Mononuclear cell (primary cell): Measurements from ENCODE around the gene KRT23. TPM values are rescaled to one million over a fixed set of nuclear protein-coding genes. Genes with fewer than 3 reads are reported as not detected.

Source experiments
- H3K27me3 ChIP-seq: 2 replicates; pipeline ENCODE4 v1.6.0; 2011; ENCODE audit warnings: low read length, control low read depth; ENCODE audit not compliant: insufficient read depth
- H3K4me1 ChIP-seq: 2 replicates; pipeline ENCODE4 v1.5.1; 2011; ENCODE audit warnings: mild to moderate bottlenecking, low read length, control low read depth; ENCODE audit not compliant: insufficient read depth
- H3K4me3 ChIP-seq: 2 replicates; pipeline ENCODE4 v1.5.1; 2011; ENCODE audit warnings: mild to moderate bottlenecking, low read length, moderate library complexity
- H3K9me3 ChIP-seq: 2 replicates; pipeline ENCODE4 v1.5.1; 2011; ENCODE audit warnings: low read depth, mild to moderate bottlenecking, control low read depth, low read length
- total RNA-seq: library from RNA; depleted of rRNA; stranded (reverse); fragments of >200 nt; gene quantifications from one replicate; pipeline ENCODE4 v1.2.3, GENCODE V29; 2012

The KRT23 gene
- total RNA-seq, 1 donor, result 0.52 TPM

DNA sequence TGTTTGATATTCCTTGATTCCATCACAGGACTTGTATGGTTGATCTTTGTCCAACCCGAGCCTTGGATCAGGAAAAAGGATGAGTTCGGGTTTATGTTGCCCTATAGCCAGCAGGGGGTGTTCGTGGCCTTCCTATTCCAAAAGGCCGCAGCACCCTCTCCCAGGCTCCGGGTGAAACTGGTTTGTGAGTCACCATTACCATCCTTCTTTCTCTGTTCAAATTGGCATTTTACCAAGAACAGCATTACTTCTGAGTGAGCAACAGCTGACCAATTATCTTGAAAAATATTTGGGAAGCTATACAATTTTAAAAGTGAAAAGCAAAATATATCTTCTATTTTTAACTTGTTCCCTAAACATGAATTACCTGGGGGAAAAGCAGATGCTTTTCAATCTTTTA lies 28.1 kb downstream of the KRT23 start:
- no peaks in the 10 kb centered on the region for H3K9me3 ChIP-seq
- H3K4me3 ChIP-seq, result no peak overlapping the region
- H3K27me3 ChIP-seq, result peaks cover 15% of the 10 kb centered on the region
- peaks cover 38% of the 10 kb centered on the region for H3K4me1 ChIP-seq

DNA sequence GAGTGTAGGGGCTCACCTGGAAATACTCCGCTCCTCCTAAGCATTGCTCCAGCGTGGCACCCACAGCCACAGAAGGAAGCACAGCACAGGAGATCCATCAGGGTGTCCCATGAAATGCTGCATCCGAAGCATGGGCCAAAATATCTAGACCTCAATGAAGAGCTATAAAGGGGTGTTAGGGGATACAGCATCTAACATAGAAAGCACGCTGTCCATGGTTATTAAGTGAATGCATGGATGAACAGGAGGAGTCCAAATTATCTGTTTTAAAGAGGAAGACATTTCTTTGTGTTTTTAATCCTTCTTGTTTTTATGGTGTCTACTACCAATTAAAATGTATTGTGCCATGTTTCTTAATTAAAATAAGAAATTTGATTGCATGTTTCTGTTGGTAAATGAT lies 30.8 kb downstream of the KRT23 start:
- Histone ChIP-seq H3K4me3 (no peak overlapping the region), H3K9me3 (no peaks in the 10 kb centered on the region), H3K27me3 (peaks cover 15% of the 10 kb centered on the region), H3K4me1 (peaks cover 23% of the 10 kb centered on the region)

DNA sequence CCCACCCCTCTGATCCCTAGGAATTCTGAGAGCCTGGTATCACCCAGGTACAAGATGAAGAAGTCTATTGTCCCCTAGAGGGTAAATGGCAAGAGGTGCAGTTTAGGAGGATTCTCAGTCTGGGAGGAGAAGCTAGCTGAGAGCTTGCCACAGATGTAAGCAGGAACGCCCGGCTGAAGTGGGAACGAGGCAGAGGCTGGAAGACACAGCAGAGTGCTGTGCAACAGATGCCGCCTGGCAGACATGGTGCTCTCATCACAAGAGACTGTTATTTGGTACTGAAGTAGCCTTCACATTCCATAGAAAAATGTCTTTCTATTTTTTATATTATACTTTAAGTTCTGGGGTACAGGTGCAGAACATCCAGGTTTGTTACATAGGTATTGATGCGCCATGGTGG lies 32.1 kb downstream of the KRT23 start:
- Histone ChIP-seq H3K4me1 (peaks cover 21% of the 10 kb centered on the region), H3K9me3 (no peaks in the 10 kb centered on the region), H3K27me3 (peaks cover 15% of the 10 kb centered on the region), H3K4me3 (no peak overlapping the region)

DNA sequence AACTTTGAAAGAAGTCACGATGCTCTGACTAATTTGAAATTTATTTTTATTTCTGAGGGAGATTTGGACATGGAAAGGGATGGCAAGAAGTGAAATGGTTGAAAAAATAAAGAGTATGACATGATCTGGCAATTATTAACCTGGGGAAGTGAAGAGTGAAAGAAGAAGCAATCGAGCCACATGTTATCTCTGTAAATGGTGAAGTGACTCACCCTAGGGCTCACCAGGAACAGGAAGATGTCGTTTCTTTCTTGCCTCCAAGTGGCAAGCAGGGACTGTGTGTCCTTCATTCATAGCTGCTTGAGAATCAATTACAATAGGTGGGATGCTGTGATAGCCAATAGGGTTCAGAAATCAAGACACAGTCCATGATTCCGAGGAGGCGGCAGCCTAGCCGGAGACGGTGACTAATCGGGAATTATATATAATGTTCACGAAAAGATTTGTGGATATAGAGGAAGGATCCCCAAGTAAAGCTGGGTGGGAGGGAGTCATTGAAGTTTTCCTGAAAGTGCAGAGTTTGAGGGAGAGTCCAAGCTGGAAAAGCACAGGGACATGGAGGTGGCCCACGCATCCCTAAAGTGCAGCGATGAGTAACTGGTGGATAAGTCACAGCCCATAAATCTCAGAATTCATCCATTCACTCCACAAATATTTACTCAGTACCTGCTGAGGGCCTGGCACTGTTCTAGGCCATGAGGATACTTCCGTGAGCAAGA lies 34.2 kb downstream of the KRT23 start:
- peaks cover 13% of the 10 kb centered on the region for H3K4me1 ChIP-seq
- H3K27me3 ChIP-seq, result peaks cover 5% of the 10 kb centered on the region
- H3K4me3 ChIP-seq, result no peak overlapping the region
- no peaks in the 10 kb centered on the region for H3K9me3 ChIP-seq

DNA sequence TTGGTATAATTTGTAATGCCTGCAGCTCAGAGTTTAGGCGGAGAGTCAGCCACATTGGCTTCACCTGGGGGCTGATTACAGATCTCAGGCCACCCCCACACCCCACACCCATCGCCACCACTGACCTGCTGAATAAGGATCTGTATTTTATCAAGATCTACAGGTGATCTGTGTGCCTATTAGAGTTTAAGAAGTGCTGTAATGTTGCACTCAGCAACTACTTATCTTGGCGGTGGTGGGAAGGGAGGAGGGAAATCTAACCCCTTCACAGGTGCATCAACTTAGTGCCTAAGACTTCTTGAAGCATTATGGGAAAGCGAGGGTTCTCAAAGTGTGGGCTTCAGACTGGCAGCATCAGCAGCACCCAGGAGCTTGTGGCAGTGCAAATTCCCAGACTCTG lies 34.9 kb downstream of the KRT23 start:
- Histone ChIP-seq H3K4me3 (no peak overlapping the region), H3K27me3 (no peaks in the 10 kb centered on the region), H3K9me3 (no peaks in the 10 kb centered on the region), H3K4me1 (peaks cover 13% of the 10 kb centered on the region)

GRCh38 chr17:40901981-40902474 lies 35.4 kb downstream of the KRT23 start:
- Histone ChIP-seq H3K4me3 (no peak overlapping the region), H3K27me3 (no peaks in the 10 kb centered on the region), H3K4me1 (peaks cover 13% of the 10 kb centered on the region), H3K9me3 (no peaks in the 10 kb centered on the region)

GRCh38 chr17:40900809-40901356 lies 36.6 kb downstream of the KRT23 start:
- Histone ChIP-seq H3K9me3 (no peaks in the 10 kb centered on the region), H3K27me3 (no peaks in the 10 kb centered on the region), H3K4me3 (no peak overlapping the region), H3K4me1 (peaks cover 13% of the 10 kb centered on the region)

GRCh38 chr17:40896916-40897455 lies 40.5 kb downstream of the KRT23 start:
- Histone ChIP-seq H3K4me1 (no peaks in the 10 kb centered on the region), H3K27me3 (no peaks in the 10 kb centered on the region), H3K9me3 (no peaks in the 10 kb centered on the region), H3K4me3 (no peak overlapping the region)

DNA sequence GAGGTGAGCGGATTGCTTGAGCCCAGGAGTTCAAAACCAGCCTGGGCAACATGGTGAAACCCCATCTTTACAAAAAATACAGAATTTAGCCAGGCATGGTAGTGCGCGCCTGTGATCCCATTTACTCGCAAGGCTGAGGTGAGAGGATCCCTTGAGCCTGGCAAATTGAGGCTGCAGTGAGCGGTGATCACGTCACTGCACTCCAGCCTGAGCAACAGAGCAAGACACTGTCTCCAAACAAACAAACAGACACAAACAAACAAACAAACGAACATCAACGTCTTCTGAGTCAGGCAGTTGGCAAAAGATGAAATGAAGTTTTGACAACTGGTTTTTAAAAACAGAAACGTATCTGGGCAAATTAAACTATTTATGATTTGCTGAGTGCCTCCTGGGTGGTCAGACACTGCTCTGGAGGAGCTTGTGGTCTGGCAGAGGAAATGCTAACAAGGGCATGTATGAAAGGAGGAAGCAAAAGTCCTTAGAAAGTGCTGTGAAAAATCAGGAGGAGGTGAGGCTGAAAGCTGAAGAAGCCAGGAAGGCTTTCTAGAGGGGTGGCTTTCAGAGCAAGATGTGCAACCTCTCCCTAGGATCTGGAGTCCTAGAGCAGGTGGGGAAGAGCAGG lies 42.2 kb downstream of the KRT23 start:
- Histone ChIP-seq H3K9me3 (no peaks in the 10 kb centered on the region), H3K27me3 (peaks cover 5% of the 10 kb centered on the region), H3K4me3 (no peak overlapping the region), H3K4me1 (no peaks in the 10 kb centered on the region)

DNA sequence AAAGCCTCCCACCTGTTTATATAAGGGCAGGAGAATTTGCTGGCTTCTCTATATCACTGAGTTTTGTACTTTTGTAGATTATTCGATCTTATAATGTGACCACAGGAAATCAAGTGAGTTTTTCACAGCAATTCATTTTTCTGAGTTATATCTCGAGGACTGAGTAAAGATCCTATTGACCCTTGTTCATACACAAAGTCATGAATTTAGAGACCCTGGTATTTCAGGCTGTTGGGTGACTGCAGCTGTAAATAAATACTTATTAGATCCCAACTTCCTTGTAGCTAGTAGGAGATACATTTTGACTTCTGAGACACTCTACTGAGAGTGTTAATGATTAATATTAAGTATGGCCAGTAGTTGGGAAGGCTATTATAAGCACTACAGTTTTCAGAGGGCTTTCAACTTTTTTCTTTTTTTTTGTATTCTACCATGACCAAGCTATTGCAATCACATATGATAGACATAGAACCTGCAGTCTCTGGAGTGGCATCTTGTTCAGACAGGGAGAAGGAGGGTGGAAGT lies 49.2 kb downstream of the KRT23 start:
- peaks cover 40% of the 10 kb centered on the region for H3K27me3 ChIP-seq
- H3K4me3 ChIP-seq, result no peak overlapping the region
- H3K9me3 ChIP-seq, result no peaks in the 10 kb centered on the region
- no peaks in the 10 kb centered on the region for H3K4me1 ChIP-seq

GRCh38 chr17:40886090-40886489 lies 51.4 kb downstream of the KRT23 start:
- H3K27me3 ChIP-seq, result peaks cover 40% of the 10 kb centered on the region
- H3K4me3 ChIP-seq, result no peak overlapping the region
- no peaks in the 10 kb centered on the region for H3K9me3 ChIP-seq
- H3K4me1 ChIP-seq, result no peaks in the 10 kb centered on the region

DNA sequence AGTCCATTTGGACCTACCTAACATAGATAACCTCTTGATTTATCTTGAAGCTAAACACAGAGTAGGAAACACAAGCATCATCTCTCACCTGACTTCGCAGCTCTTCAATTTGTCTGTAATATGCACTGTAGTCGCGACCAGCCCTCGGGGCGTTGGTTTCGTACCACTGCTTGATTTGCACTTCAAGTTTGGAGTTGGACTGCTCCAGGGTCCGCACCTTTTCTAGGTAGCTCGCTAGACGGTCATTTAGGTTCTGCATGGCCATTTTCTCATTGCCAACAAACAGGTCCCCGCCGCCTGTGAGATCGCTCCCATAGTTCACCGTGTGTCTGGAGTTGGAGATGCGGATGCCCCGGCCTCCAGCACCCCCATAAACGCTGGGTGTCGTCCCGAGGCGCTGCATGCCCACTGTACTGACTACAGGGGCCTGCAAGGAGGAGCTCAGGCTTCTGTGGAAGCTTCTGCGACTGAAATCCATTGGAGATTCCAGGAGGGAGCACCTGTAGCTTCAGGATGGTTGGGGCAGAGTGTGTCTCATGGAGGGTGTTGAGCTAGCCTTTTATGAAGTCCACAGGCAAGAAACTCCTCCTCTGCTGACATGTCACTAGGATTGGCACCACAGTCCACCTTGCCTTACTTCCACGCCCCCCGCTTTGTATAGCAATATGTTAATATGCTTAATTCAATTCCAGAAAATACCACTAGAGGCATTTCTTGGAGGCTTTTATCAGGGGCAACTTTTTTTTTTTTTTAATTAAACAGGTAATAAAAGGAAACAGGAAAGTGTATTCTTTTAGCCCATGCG lies 52.5 kb downstream of the KRT23 start, which contains the start of gene KRT20:
KRT20 (minus strand) TSS at position 535 of the 805 bp plus-strand sequence; CDS start at position 478, 57 bp downstream.
- peaks cover 35% of the 10 kb centered on the region for H3K27me3 ChIP-seq
- no peak within 1 kb of the TSS for H3K4me3 ChIP-seq
- no peaks in the 10 kb centered on the region for H3K4me1 ChIP-seq
- no peaks in the 10 kb centered on the region for H3K9me3 ChIP-seq

DNA sequence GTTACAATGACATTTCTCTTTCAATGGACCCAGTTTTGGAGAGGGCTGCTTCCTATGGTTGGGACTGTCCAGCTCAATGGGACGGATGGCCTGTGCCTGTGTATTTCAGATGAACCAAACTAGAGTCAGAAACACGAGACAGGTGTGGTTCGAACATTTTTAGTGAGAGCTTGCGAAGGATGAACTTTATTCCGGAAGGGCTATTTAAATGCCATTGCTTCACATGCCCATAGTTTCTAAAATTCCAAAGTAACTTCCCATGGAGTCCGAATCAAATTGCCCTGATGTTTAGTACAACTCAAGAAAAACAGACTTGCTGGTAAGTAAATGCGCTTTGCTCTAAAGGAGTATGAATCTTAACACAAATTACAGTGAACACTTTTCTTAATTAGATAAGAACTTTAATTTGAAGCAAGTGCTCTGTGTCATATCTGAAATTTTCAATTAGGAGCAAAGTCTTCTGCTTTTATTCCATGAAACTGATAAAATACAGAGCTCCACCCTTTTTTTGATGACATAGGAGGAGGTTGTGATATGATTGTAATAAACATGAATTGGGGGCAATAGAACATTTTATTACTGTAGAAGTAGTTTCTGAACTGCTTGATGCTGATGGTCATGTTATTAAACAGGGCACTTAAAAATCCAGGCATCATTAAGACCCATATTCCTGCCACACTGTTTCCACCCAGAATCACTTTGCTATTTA lies 53.7 kb downstream of the KRT23 start:
- no peaks in the 10 kb centered on the region for H3K9me3 ChIP-seq
- H3K4me1 ChIP-seq, result no peaks in the 10 kb centered on the region
- H3K27me3 ChIP-seq, result peaks cover 25% of the 10 kb centered on the region
- no peak overlapping the region for H3K4me3 ChIP-seq

- Histone ChIP-seq H3K27me3 (peaks cover 18% of the 10 kb centered on the region), H3K9me3 (no peaks in the 10 kb centered on the region), H3K4me1 (no peaks in the 10 kb centered on the region), H3K4me3 (no peak overlapping the region)
These were observed 54.4 kb downstream of the KRT23 start for GRCh38 chr17:40883031-40883430.
